Suprapubic skin (tissue), 4 donors: ENCODE results near the gene FLAD1.

Experiments
- CTCF ChIP-seq, 2 donors: fragments of 200-600 bp in 1 of 2; fragments of 450-650 bp in 1 of 2; sonication (generic) in 1 of 2; IDR thresholded peaks; one replicate each; pipeline ENCODE4 v1.5.1; 2016 to 2019; ENCODE audit warnings: antibody characterized with exemption in 2 of 2, mild to moderate bottlenecking in 1 of 2, moderate library complexity in 1 of 2
- EP300 ChIP-seq: sonication (generic); formaldehyde crosslinking; IDR thresholded peaks from one replicate; pipeline ENCODE4 v1.6.1; 2017; ENCODE audit warnings: antibody characterized with exemption
- POLR2A ChIP-seq, 2 donors: fragments of 450-650 bp; IDR thresholded peaks; one replicate each; pipeline ENCODE4 v1.6.1; 2017; ENCODE audit warnings: antibody characterized with exemption in 2 of 2, mild to moderate bottlenecking in 2 of 2, moderate library complexity in 2 of 2
- POLR2AphosphoS5 ChIP-seq, 3 donors: sonication (generic); formaldehyde crosslinking; IDR thresholded peaks; one replicate each; pipeline ENCODE4 v1.6.1; 2017; ENCODE audit warnings: antibody characterized with exemption in 3 of 3

- TF ChIP-seq CTCF (IDR thresholded peaks at IDR 0.05), result no peak
- no peak for TF ChIP-seq POLR2A (IDR thresholded peaks at IDR 0.05)
- TF ChIP-seq EP300, result no peak
- TF ChIP-seq POLR2AphosphoS5 (IDR thresholded peaks at IDR 0.05), result no peak
These were observed 41.7 kb upstream of the FLAD1 start for GRCh38 chr1:154941333-154942013.
